ENCODE data around the gene ACTR2. TPM values are rescaled to one million over a fixed set of nuclear protein-coding genes. Genes with fewer than 3 reads are reported as not detected.

Gene ACTR2
- total RNA-seq, 1 donor from 2014 or later: 124 TPM

- peaks cover 36% of the 10 kb centered on the region for H3K27me3 ChIP-seq
- H2AFZ ChIP-seq (replicated peaks): no peak overlapping the region
- Mint-ChIP-seq H3K9me3 (no peaks in the 10 kb centered on the region), H3K27me3 (ENCODE audit: insufficient read depth, low read depth) (no peaks in the 10 kb centered on the region), H3K27ac (no peak overlapping the region), H3K4me3 (no peak overlapping the region), H3K36me3 (no peaks in the 10 kb centered on the region), H3K4me1 (peaks cover 24% of the 10 kb centered on the region)
- DNase-seq (ENCODE audit: low spot score): no peak
- no peak overlapping the region for H3K9ac ChIP-seq
- H3K36me3 ChIP-seq: no peaks in the 10 kb centered on the region
- H4K20me1 ChIP-seq (ENCODE audit: low read depth): no peaks in the 10 kb centered on the region
- TF ChIP-seq CTCF (IDR thresholded peaks at IDR 0.05) (no peak), EZH2phosphoT487 (IDR thresholded peaks at IDR 0.05) (no peak), EZH2 (IDR thresholded peaks at IDR 0.05) (no peak)
- peaks cover 4% of the 10 kb centered on the region for H3K4me1 ChIP-seq
- no peak overlapping the region for H3K4me2 ChIP-seq
- no peaks in the 10 kb centered on the region for H3K79me2 ChIP-seq (ENCODE audit: low read depth)
- no peak overlapping the region for H3K27ac ChIP-seq
- no peaks in the 10 kb centered on the region for H3K9me3 ChIP-seq (ENCODE audit: low read depth)
- H3F3A ChIP-seq (ENCODE audit: low read depth): peaks cover 2% of the 10 kb centered on the region
- H3K4me3 ChIP-seq: no peak overlapping the region
Measured at GRCh38 chr2:65287364-65287763, 59.7 kb downstream of the ACTR2 start.

GRCh38 chr2:65291216-65292105, 63.8 kb downstream of the ACTR2 start:
- H3K27ac Mint-ChIP-seq: peak overlapping the region; percentile 72
- DNase-seq (ENCODE audit: low spot score): no peak
- no peaks in the 10 kb centered on the region for H3K9me3 Mint-ChIP-seq
- Histone ChIP-seq H3K9ac (no peak overlapping the region), H3K4me1 (peaks cover 20% of the 10 kb centered on the region), H2AFZ (replicated peaks) (no peak overlapping the region), H3K4me2 (no peak overlapping the region), H3K79me2 (ENCODE audit: low read depth) (no peaks in the 10 kb centered on the region), H3K9me3 (ENCODE audit: low read depth) (no peaks in the 10 kb centered on the region), H3F3A (ENCODE audit: low read depth) (peaks cover 11% of the 10 kb centered on the region), H3K27ac (no peak overlapping the region), H3K27me3 (peaks cover 12% of the 10 kb centered on the region), H3K36me3 (no peaks in the 10 kb centered on the region), H3K4me3 (no peak overlapping the region), H4K20me1 (ENCODE audit: low read depth) (no peaks in the 10 kb centered on the region)
- TF ChIP-seq EZH2 (IDR thresholded peaks at IDR 0.05): no peak
- TF ChIP-seq EZH2phosphoT487 (IDR thresholded peaks at IDR 0.05): no peak
- TF ChIP-seq CTCF (IDR thresholded peaks at IDR 0.05): no peak
- no peak overlapping the region for H3K4me3 Mint-ChIP-seq
- H3K36me3 Mint-ChIP-seq: no peaks in the 10 kb centered on the region
- H3K4me1 Mint-ChIP-seq: peaks cover 45% of the 10 kb centered on the region
- peaks cover 2% of the 10 kb centered on the region for H3K27me3 Mint-ChIP-seq (ENCODE audit: insufficient read depth, low read depth)

GRCh38 chr2:65292106-65292400, 64.4 kb downstream of the ACTR2 start:
- Histone ChIP-seq H3F3A (ENCODE audit: low read depth) (peaks cover 11% of the 10 kb centered on the region), H3K79me2 (ENCODE audit: low read depth) (no peaks in the 10 kb centered on the region), H2AFZ (replicated peaks) (no peak overlapping the region), H3K9ac (no peak overlapping the region), H3K27ac (no peak overlapping the region), H3K4me3 (no peak overlapping the region), H3K4me2 (no peak overlapping the region), H3K4me1 (peaks cover 20% of the 10 kb centered on the region), H3K36me3 (no peaks in the 10 kb centered on the region), H3K9me3 (ENCODE audit: low read depth) (no peaks in the 10 kb centered on the region), H4K20me1 (ENCODE audit: low read depth) (no peaks in the 10 kb centered on the region), H3K27me3 (peaks cover 6% of the 10 kb centered on the region)
- H3K9me3 Mint-ChIP-seq: no peaks in the 10 kb centered on the region
- peak overlapping the region; percentile 62 for H3K27ac Mint-ChIP-seq
- H3K4me1 Mint-ChIP-seq: peaks cover 45% of the 10 kb centered on the region
- H3K27me3 Mint-ChIP-seq (ENCODE audit: insufficient read depth, low read depth): peaks cover 2% of the 10 kb centered on the region
- DNase-seq (ENCODE audit: low spot score): no peak
- H3K4me3 Mint-ChIP-seq: no peak overlapping the region
- TF ChIP-seq EZH2 (IDR thresholded peaks at IDR 0.05) (no peak), CTCF (IDR thresholded peaks at IDR 0.05) (no peak), EZH2phosphoT487 (IDR thresholded peaks at IDR 0.05) (no peak)
- H3K36me3 Mint-ChIP-seq: no peaks in the 10 kb centered on the region

Measured in neural progenitor cell (in vitro differentiated cells).